SU-DHL-6 (cell line): Measurements from ENCODE around the gene CCDC183.
"Not testable (repeated sequence)": the region's sequence is repeated elsewhere in the genome, so short reads cannot be mapped to it uniquely, and the experiment has no call there.

ENCODE experiments used
- H2AFZ ChIP-seq: fragments of 200-600 bp; sonication (generic); 2 replicates; pipeline ENCODE4 v1.6.1; 2014; ENCODE audit warnings: low read depth, mild to moderate bottlenecking, moderate library complexity, mixed read lengths, antibody characterized with exemption, low read length; ENCODE audit not compliant: severe bottlenecking
- H3F3A ChIP-seq: fragments of 200-600 bp; shearing (Covaris generic); 2 replicates; pipeline ENCODE4 v1.6.0; 2016; ENCODE audit warnings: antibody characterized with exemption, mild to moderate bottlenecking; ENCODE audit not compliant: insufficient read depth
- H3K27ac ChIP-seq: fragments of 200-600 bp; sonication (generic); 2 replicates; pipeline ENCODE4 v1.5.1; 2016; ENCODE audit warnings: low read depth, mild to moderate bottlenecking, low read length, moderate library complexity, mixed read lengths
- H3K27me3 ChIP-seq: fragments of 200-600 bp; sonication (generic), shearing (Covaris generic); 2 replicates; pipeline ENCODE4 v1.6.0; 2014; ENCODE audit warnings: mild to moderate bottlenecking, low read length
- H3K36me3 ChIP-seq: fragments of 200-600 bp; sonication (generic); 2 replicates; pipeline ENCODE4 v1.6.1; 2014; ENCODE audit warnings: mild to moderate bottlenecking, low read length, mixed read lengths
- H3K4me2 ChIP-seq: fragments of 300-600, 200-600 bp; shearing (Covaris generic), sonication (generic); 2 replicates; pipeline ENCODE4 v1.6.0; 2014; ENCODE audit warnings: low read length, low read depth, mild to moderate bottlenecking; ENCODE audit not compliant: poor library complexity, severe bottlenecking
- H3K4me3 ChIP-seq: fragments of 200-600 bp; sonication (generic); 2 replicates; pipeline ENCODE4 v1.5.1; 2014; ENCODE audit warnings: antibody characterized with exemption, low read length, mild to moderate bottlenecking, mixed read lengths; ENCODE audit not compliant: insufficient read depth, poor library complexity, severe bottlenecking
- H3K79me2 ChIP-seq: fragments of 200-600 bp; sonication (generic); 2 replicates; pipeline ENCODE4 v1.6.1; 2014; ENCODE audit warnings: mild to moderate bottlenecking, low read length, moderate library complexity; ENCODE audit not compliant: insufficient read depth
- H3K9ac ChIP-seq: fragments of 200-600 bp; sonication (generic); 2 replicates; pipeline ENCODE4 v1.7.0; 2014; ENCODE audit warnings: mild to moderate bottlenecking, low read length
- H3K9me2 ChIP-seq: fragments of 200-600 bp; sonication (generic); replicated peaks from 2 replicates; pipeline ENCODE4 v1.6.1; 2014; ENCODE audit warnings: low read length; ENCODE audit not compliant: insufficient read depth
- H3K9me3 ChIP-seq: fragments of 200-600 bp; sonication (generic); 2 replicates; pipeline ENCODE4 v1.6.1; 2014; ENCODE audit warnings: low read length, mixed read lengths; ENCODE audit not compliant: insufficient read depth
- H4K20me1 ChIP-seq: fragments of 200-600 bp; sonication (generic); 2 replicates; pipeline ENCODE4 v1.6.1; 2014; ENCODE audit warnings: low read depth, mild to moderate bottlenecking, antibody characterized with exemption, low read length, moderate library complexity, mixed read lengths
- CTCF ChIP-seq: fragments of 200-600 bp; sonication (generic); IDR thresholded peaks from one replicate; pipeline ENCODE4 v1.5.1; 2017; ENCODE audit warnings: antibody characterized with exemption, mild to moderate bottlenecking, low read length, moderate library complexity; ENCODE audit not compliant: insufficient read depth, poor library complexity, severe bottlenecking
- EZH2phosphoT487 ChIP-seq: fragments of 200-600 bp; sonication (generic), shearing (Covaris generic); conservative IDR thresholded peaks from 2 replicates; pipeline ENCODE4 v1.6.1; 2018; ENCODE audit warnings: mild to moderate bottlenecking, antibody characterized with exemption, low read length, moderate library complexity, mixed read lengths

Gene CCDC183

GRCh38 chr9:136835162-136835931 is 39.2 kb downstream of the CCDC183 start:
- Histone ChIP-seq H3K36me3 (no peaks in the 10 kb centered on the region), H3K4me3 (no peak overlapping the region), H3F3A (no peaks in the 10 kb centered on the region), H3K9me2 (no peaks in the 10 kb centered on the region), H3K9ac (no peak overlapping the region), H3K9me3 (no peaks in the 10 kb centered on the region), H2AFZ (no peak overlapping the region), H3K4me2 (no peak overlapping the region), H3K79me2 (no peaks in the 10 kb centered on the region), H4K20me1 (no peaks in the 10 kb centered on the region), H3K27me3 (no peaks in the 10 kb centered on the region), H3K27ac (no peak overlapping the region)
- TF ChIP-seq CTCF (no peak), EZH2phosphoT487 (no peak)

DNA sequence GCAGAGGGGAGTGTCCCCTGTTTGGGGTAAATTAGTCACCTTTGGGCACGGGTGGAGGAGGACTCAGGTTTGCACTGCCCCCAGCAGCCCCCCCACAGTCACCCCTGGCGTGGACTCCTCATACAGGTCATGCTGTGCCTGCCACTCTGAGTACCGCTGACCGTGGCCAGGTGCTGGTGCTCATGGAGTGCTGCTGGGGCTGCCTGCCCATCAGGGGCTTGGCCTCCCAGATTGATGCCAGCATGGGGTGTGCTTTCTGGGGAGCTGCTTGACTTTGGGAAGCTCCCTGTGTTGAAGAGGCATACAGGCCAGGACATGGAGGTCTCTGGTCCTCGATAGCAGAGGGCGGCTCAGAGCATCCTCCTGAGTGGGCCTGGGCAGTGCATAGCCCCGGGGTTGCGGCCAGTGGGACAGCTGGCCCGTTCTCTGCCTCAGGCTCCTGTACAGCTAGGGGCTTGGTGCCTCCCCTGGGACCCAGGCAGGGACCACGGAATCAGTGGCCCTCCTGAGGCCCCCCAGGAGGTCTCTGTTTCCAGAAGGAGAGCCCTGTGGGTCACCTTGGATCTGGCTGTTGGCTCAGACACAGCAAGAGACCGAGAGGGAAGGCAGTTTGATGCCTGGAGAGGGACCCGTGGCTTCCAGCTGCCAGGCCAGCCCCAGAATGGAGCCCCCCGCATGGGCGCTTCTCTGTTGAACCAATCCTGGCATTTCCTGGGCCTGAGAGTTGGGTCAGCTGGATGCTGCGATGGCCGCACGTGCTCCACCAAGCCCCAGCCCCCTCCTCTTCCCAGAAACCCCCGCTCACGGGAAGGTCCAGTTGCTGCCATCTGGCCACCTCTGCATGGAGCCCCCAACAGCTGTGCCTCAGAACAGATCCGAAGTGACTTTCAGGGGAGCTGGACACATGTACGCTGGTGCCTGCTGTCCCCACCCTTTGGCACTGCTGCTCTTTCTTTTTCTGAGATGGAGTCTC is 40.1 kb downstream of the CCDC183 start:
- Histone ChIP-seq H3K36me3 (no peaks in the 10 kb centered on the region), H3K27me3 (no peaks in the 10 kb centered on the region), H3K79me2 (no peaks in the 10 kb centered on the region), H3K27ac (no peak overlapping the region), H3K9ac (no peak overlapping the region), H3K4me3 (no peak overlapping the region), H3F3A (no peaks in the 10 kb centered on the region), H2AFZ (no peak overlapping the region), H3K9me3 (no peaks in the 10 kb centered on the region), H3K9me2 (no peaks in the 10 kb centered on the region), H4K20me1 (no peaks in the 10 kb centered on the region), H3K4me2 (no peak overlapping the region)
- TF ChIP-seq EZH2phosphoT487 (no peak), CTCF (no peak)

- Histone ChIP-seq H3K9me3 (no peaks in the 10 kb centered on the region), H2AFZ (no peak overlapping the region), H3K36me3 (no peaks in the 10 kb centered on the region), H3K4me3 (no peak overlapping the region), H3K79me2 (no peaks in the 10 kb centered on the region), H3K27me3 (no peaks in the 10 kb centered on the region), H3K4me2 (no peak overlapping the region), H3K9ac (no peak overlapping the region), H3K9me2 (no peaks in the 10 kb centered on the region), H4K20me1 (no peaks in the 10 kb centered on the region), H3F3A (no peaks in the 10 kb centered on the region; the same call in 1 of the 2 replicates), H3K27ac (no peak overlapping the region)
- TF ChIP-seq EZH2phosphoT487 (no peak), CTCF (no peak)
These were observed 41.2 kb downstream of the CCDC183 start for GRCh38 chr9:136837146-136837855.

DNA sequence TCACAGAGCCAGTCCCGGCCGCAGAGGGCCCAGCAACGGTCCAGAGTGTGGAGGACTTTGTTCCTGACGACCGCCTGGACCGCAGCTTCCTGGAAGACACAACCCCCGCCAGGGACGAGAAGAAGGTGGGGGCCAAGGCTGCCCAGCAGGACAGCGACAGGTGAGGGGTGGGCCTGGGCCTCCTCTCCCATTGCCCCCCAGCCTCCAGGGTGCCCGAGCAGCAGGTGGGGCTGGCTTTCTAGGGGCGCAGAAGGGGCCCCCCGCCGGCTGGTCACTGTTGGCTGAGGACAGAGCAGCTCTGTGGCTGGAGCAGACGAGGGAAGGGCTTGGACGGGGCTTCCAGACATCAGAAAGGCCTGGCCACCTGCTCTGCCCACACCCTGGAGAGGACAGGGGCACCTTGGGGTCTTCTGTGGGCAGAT is 41.7 kb downstream of the CCDC183 start:
- not testable (repeated sequence) for H4K20me1 ChIP-seq, H3K27me3 ChIP-seq, H3K9ac ChIP-seq, H3K79me2 ChIP-seq, H3K4me3 ChIP-seq, H3K27ac ChIP-seq, H2AFZ ChIP-seq, H3K4me2 ChIP-seq, H3K9me3 ChIP-seq, H3K36me3 ChIP-seq, H3F3A ChIP-seq, H3K9me2 ChIP-seq
